ENCODE results near the gene AQP3. TPM values are rescaled to one million over a fixed set of nuclear protein-coding genes. Genes with fewer than 3 reads are reported as not detected.

Gene AQP3
- total and polyA plus RNA-seq, 9 of the 15 experiments (the other 6 are each of a cell fraction or from before 2014, with no cell fraction given) = 4.2 to 31.5 (median 17.6) TPM

- BruUV-seq (replicated peaks) = no TSS peak
- no peak overlapping the region for H3K4me3 ChIP-seq
- H3K4me1 ChIP-seq (replicated peaks in 1 of 2; ENCODE audit: control insufficient read depth in 2 of 2, insufficient read depth in 2 of 2, low read length in 2 of 2) = peaks cover 20 to 26% of the 10 kb centered on the region in 2 experiments
- H3K9ac ChIP-seq (ENCODE audit: insufficient read depth in 1 of 2, low read depth in 2 of 2, low read length in 2 of 2) = peak overlapping the region in 1 of 2 experiments; percentile 45; a peak in 1 of 4 replicates
- POLR2A ChIA-PET = no interaction called here
- peak overlapping the region; percentile 59; the same call in 1 of the 2 replicates for H2AFZ ChIP-seq (ENCODE audit: low read depth, low read length)
- FAIRE-seq (peak; percentile 44), DNase-seq (ENCODE audit: extremely low read depth in 1 of 4, low spot score in 3 of 4) (peak; percentile 50 to 56 (median 52)), ATAC-seq (peak; percentile 74)
- no peaks in the 10 kb centered on the region for H4K20me1 ChIP-seq (replicated peaks; ENCODE audit: control insufficient read depth, insufficient read depth, low read length)
- H3K79me2 ChIP-seq (ENCODE audit: control insufficient read depth, insufficient read depth, low read length) = no peaks in the 10 kb centered on the region
- no peaks in the 10 kb centered on the region for H3K9me1 ChIP-seq (ENCODE audit: control insufficient read depth, insufficient read depth, low read length)
- H3K4me2 ChIP-seq (ENCODE audit: insufficient read depth, low read length) = peak overlapping the region; percentile 14; the same call in 1 of the 2 replicates
- peak overlapping the region; percentile 22; the same call in 2 of the 3 replicates for H3K27ac ChIP-seq (ENCODE audit: extremely low read depth, low read depth, low read length)
- H3K36me3 ChIP-seq (ENCODE audit: control insufficient read depth, insufficient read depth, low read length) = no peaks in the 10 kb centered on the region
- WGBS (ENCODE audit: insufficient coverage, low coverage, missing lambda C conversion rate) = 17% methylated on average over 6 of the region's 7 CpGs
- H3K9me3 ChIP-seq (replicated peaks; ENCODE audit: control insufficient read depth, insufficient read depth, low read depth, low read length) = no peaks in the 10 kb centered on the region
- intact Hi-C loops (cut with micrococcal nuclease) (no loop called here), in situ Hi-C loops (cut with MboI) (no loop called here)
- H3K27me3 ChIP-seq (ENCODE audit: control insufficient read depth in 2 of 2, insufficient read depth in 2 of 2, low read length in 2 of 2) = no peaks in the 10 kb centered on the region
- CTCF ChIA-PET (ENCODE audit: low intra/inter-chr PET ratio) = no interaction called here
- TF ChIP-seq ZNF766 (CRISPR knock-in tag; conservative IDR thresholded peaks at IDR 0.05) (no peak), RFX5 (IDR thresholded peaks at IDR 0.05; ENCODE audit: low read depth, low read length) (no peak), C11orf30 (IDR thresholded peaks at IDR 0.05; ENCODE audit: low read depth) (no peak), U2AF2 (optimal IDR thresholded peaks at IDR 0.05; ENCODE audit: low read depth, low read length) (no peak), RFX7 (CRISPR knock-in tag; IDR thresholded peaks at IDR 0.05) (no peak), IRF1 (CRISPR knock-in tag; IDR thresholded peaks at IDR 0.05; ENCODE audit: borderline replicate concordance) (no peak), KAT2B (IDR thresholded peaks at IDR 0.05; ENCODE audit: low read depth, low read length) (no peak), ZNF174 (CRISPR knock-in tag; IDR thresholded peaks at IDR 0.05) (no peak), HIVEP1 (CRISPR knock-in tag; IDR thresholded peaks at IDR 0.05) (no peak), ARNT (IDR thresholded peaks at IDR 0.05) (no peak), GATAD2A (IDR thresholded peaks at IDR 0.05) (no peak), E2F3 (CRISPR knock-in tag; IDR thresholded peaks at IDR 0.05) (no peak), NBN (IDR thresholded peaks at IDR 0.05; ENCODE audit: low read depth) (no peak), NR2C1 (IDR thresholded peaks at IDR 0.05) (no peak), NR2C1 (tag; IDR thresholded peaks at IDR 0.05) (peak; percentile 35; the same call in 1 of the 2 replicates), ATF3 (IDR thresholded peaks at IDR 0.05) (peak; percentile 27; the same call in 1 of the 2 replicates), ATF3 (CRISPR knock-in tag; conservative IDR thresholded peaks at IDR 0.05) (no peak), JUND (IDR thresholded peaks at IDR 0.05; ENCODE audit: borderline replicate concordance, low read depth, low read length) (peak; percentile 58), JUND (tag; IDR thresholded peaks at IDR 0.05; ENCODE audit: borderline replicate concordance, low read depth, low read length) (peak; percentile 58; the same call in 1 of the 3 replicates), RFX1 (IDR thresholded peaks at IDR 0.05) (peak; percentile 32; the same call in 1 of the 2 replicates), ATF1 (CRISPR knock-in tag; IDR thresholded peaks at IDR 0.05) (no peak), ATF1 (tag; IDR thresholded peaks at IDR 0.05) (no peak), ARID3A (IDR thresholded peaks at IDR 0.05; ENCODE audit: borderline replicate concordance, low read depth, low read length) (no peak), BRD4 (IDR thresholded peaks at IDR 0.05) (no peak), EGR1 (conservative IDR thresholded peaks at IDR 0.05) (peak; percentile 72)
These were observed 20.5 kb downstream of the AQP3 start for GRCh38 chr9:33426843-33427293.

Measured in K562 (cell line).